IPS DF 19.7 (cell line): Measurements from ENCODE around the gene IFNAR2.
"Not testable (repeated sequence)": the region's sequence is repeated elsewhere in the genome, so short reads cannot be mapped to it uniquely, and the experiment has no call there.

Experiments
- DNase-seq: peaks from one replicate; pipeline ENCODE4 v3.0.0-alpha.2; 2013; ENCODE audit warnings: low read depth, low spot score

IFNAR2 gene

DNA sequence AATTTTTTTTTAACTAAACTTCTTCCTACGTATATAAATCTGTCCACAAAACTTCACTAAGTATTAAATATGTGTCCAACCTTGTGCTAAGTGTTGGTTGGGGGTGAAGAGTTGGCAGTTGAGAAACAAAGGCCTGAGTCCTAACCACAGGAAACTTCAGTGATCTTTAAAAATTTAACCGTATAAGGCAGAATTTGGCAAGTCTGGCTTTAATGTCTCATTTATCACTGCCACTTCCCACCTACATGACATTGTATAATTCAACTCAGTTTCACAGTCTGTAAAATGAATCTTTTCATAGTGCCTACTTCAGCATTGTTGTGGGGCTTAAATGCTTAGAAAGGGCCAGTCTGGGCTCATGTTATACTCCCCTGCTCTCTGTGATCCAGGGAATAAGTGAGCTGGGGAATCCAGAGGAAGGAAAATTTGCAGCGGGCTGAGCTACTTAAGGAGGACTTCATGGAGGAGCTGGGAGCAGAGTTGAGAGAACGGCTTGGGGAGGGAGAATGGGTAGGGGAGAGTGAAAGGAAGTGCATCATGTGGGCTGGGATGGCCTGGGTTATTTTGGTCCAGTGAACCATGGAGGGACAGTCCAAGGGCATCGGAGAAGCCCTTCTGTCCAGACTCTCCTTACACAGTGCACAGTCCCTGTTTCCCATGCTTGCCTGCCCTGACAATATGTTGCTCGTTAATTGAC lies 14.5 kb downstream of the IFNAR2 start:
- no peak for DNase-seq

DNA sequence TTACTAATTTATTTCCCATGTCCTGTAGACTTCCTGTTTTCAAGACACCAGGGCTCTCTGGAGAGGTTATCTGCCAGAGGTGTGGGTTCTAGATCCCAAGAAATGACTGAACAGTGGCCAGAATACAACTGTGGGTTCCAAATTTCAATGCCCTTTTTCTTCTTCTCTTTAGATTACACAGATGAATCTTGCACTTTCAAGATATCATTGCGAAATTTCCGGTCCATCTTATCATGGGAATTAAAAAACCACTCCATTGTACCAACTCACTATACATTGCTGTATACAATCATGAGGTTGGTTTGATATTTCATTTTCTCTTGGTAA lies 15.0 kb downstream of the IFNAR2 start:
- DNase-seq: no peak

DNA sequence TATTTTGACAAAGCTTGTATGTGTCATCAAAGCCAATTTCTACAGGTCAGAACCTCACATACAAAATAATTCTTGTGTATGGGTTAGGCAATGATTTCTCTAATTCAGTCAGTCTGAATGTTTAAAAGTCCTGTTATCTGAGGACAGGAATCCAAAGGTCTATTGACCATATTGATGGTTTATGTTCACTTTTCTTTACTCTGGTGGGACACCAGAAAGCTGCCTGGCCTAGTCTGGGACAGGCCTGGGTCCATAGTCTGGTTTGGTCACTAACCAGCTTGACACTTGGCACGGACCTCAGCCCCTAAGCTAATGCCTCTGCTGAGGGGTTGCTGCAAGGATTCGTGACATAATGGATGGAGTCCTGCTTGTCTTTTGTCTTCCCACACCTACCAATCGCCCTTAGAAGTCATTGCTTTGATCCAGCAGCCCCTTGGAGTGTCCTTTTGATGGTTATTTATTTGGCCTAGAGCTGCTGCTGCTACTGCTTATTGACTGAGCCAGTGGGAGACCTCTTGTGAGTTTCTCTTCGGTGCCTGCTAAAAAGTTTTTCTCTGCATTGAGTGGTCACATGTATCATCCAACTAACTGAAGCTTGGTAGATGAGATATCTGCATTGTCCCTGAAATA lies 15.7 kb downstream of the IFNAR2 start:
- no peak for DNase-seq

DNA sequence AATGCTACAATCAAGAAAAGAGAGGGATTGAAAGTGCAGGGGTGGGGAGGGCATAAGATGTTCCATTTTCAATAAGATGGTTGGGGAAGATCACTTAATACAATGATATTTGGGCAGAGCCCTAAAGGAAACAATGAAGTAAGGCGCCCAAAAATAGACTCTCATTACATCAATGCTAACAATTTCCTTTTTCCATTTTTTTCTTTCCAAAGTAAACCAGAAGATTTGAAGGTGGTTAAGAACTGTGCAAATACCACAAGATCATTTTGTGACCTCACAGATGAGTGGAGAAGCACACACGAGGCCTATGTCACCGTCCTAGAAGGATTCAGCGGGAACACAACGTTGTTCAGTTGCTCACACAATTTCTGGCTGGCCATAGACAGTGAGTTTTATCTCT lies 16.8 kb downstream of the IFNAR2 start:
- no peak for DNase-seq

DNA sequence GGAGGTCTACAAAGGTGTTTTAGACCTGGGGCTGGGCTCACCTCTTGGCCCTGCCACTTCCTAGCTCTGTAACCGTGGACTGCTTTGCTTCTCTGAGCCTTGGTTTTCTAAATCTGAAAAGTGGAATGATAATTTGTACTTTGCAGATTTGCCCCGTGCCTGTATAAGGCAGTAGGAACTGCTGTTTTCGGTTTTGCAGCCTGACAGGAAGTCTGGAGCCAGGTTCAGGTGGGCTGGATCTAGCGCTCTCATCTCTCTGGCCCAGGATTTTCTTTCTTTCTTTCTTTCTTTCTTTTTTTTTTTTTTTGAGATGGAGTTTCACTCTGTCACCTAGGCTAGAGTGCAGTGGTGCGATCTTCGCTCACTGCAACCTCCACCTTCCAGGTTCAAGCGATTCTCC lies 17.2 kb downstream of the IFNAR2 start:
- DNase-seq: no peak

DNA sequence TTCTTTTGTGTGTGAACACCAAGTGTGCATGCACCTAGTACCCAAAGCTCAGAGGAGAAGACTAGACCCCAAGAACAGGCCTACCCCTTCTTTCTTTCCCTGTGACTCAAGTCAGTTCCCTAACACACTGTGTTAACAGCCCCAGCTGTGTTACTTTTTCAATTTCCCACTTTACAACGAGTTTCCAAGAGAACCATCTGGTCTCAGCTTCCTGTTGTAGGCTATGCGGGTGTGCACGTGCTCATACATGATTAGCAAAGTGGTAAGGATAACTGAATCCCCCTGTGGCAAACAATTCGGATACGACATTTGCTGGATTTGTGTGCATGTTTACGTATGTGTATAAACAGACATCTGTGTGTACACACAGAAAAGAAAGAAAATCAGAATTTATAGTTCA lies 17.9 kb downstream of the IFNAR2 start:
- no peak for DNase-seq

DNA sequence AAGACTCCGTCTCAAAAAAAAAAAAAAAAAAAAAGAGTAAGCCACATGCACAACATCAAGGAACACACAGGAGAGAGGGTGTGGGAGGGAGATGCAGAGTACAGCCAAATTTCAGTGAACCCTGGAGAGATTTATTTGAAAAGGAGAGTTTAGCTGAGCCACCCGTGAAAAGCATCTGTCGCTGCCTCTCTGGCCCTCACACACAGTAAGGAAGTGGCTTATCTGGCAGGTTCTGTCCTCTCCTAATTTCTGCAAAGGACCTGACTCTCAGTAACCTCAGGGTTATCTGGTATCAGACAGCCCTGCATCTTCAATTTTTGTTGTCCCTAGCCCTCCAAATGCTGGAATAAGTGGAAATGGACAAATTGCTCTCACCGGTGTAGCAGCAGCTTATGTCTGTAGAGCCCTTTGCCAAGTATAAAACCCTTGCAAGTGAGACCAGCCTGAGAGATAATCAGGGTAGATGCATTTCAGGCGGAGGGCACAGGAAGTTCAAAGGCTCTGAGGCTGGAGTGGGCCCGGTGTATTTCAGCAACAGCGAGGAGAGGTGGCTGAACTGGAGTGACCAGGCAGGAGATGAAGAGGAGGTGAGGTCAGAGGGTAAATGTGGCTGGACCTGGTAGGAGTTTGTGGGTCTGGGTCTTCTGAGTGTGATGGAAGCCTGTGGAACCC lies 19.7 kb downstream of the IFNAR2 start:
- DNase-seq: no peak

DNA sequence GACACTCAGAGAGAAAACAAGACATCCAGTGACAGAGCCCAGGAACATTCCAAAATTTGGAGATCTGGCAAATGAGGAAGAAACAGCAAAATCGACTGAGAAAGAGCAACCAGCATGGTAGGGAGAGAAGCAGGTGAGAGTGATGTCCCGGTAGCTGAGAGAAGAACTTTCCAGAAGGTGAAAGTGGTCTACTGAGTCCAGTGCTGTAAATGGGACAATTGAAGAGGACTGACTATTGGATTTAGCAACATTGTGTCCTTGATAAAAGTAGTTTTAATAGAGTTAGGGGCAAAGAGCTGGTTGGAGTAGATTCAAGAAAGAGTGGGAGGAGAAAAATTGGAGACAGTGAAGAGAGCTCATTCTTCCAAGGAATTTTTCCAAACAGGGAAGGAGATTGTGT lies 21.4 kb downstream of the IFNAR2 start:
- no peak for DNase-seq

DNA sequence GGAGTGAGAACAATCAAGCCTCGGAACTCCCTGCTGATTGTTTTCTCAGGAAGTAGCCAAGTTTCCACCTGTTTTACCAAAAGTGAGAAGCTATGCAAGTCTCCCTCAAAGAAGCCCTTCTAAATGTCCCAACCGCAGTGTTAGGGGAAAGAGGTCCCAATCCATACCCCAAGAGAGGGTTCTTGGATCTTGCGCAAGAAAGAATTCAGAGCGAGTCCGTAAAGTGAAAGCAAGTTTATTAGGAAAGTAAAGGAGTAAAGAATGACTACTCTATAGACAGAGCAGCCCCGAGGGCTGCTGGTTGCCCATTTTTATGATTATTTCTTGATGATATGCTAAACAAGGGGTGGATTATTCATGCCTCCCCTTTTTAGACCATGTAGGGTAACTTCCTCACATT lies 23.6 kb downstream of the IFNAR2 start:
- DNase-seq: not testable (repeated sequence)

DNA sequence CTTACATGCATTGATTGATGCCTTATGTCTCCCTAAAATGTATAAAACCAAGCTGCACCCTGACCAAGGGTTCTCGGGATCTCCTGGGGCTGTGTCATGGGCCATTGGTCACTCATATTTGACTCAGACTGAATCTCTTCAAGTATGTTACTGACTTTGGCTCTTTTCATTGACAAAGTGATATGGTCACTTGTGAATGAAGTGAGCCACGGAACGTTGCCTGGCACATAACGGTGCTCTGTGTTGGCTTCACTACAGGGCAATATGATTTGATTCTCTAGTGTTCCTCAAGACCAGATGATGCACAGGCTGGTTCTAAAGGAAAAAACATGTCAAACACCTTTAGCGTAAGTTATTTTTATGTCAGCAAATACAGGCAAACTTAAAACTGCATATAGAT lies 25.0 kb downstream of the IFNAR2 start:
- DNase-seq: no peak

DNA sequence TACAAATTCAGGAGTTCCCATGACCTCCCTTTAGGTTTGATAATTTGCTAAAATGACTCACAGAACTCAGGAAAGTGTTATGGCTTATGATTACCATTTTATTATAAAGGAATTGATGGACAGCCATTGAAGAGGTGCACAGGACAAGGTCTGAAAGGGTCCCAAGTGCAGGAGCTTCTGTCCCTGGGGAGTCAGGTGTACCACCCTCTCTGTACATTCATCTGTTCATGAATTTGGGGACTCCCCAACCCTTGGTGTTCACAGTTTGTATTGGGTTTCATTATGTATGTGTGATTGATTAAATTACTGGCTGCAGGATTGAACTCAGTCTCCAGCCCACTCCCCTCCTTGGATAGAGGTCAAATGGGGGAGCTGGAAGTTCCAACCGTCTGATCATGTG lies 25.7 kb downstream of the IFNAR2 start:
- no peak for DNase-seq

DNA sequence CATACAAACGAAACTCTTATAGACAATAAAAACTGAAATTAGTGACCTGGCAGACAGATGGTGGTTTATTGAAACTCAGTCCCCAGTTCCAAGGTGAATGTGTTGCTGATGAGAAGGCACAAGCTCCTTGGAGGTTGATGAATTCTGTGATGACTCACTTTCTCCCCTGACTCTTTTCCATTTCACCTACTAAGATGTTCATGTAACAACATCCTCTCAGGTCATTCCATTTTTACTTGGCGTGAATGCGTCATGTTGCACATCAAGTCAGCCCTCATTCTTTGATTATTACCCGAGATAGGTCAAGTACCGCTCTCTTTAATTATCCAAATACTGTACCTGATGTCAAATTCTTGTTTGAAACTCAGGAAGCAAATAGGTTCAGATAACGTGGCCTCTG lies 26.3 kb downstream of the IFNAR2 start:
- DNase-seq: no peak

DNA sequence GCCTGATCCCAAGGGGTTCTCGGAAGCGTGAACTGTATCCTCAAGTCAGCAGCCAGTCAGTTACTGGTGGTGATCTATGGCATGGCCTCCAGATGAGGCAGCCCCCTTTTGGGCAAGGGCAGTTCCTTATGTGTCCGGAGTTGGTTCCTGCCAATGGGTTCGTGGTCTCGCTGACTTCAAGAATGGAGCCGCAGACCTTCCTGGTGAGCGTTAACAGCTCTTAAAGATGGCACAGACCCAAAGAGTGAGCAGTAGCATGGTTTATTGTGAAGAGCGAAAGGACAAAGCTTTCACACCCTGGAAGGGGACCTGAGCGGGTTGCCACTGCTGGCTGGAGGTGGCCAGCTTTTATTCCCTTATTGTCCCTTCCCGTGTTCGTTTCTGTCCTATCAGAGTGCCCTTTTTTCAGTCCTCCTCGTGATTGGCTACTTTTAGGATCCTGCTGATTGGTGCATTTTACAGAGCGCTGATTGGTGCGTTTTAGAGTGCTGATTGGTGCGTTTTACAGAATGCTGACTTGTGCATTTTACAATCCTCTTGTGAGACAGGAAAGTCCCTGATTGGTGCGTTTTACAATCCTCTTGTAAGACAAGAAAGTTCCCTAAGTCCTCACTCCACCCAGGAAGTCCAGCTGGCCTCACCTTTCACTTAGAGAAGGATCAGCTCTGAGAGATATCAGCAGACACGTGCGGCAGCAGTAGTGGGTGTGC lies 27.5 kb downstream of the IFNAR2 start:
- DNase-seq: no peak

DNA sequence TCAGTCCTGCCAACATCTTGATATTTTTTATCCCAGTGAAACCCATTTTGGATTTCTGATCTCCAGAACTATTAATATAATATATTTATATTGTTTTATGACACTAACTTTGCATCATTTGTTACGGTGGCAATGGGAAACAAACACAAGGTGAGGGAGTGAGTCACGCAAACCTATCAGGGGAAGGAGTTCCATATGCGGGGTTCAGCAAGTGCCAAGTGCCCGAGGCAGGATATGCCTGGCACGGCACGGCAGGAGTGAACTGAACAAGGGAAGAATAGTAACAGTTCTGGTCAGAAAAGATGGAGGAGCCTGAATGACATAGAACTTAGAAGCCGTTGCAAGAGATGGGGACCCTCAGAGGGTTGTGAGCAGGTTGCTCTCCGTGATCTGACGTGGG lies 28.7 kb downstream of the IFNAR2 start:
- no peak for DNase-seq

DNA sequence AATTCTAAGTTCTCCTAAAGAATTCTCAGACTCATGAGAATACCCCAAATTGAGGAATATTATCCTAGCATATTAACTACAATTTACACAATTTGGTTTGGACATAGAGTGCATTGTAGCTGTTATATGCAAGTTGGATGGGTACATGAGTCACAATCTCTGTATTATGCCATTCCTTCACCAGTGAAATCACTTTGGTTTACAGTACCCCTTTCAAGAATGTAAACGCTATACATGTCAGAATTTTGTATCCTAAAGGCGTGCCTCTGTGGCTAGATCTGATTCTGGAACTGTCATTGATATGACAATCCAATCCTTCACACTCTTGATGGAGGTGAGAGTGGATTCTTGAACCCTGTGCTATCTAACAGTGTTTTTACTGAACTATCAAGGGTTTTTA lies 29.7 kb downstream of the IFNAR2 start:
- no peak for DNase-seq

DNA sequence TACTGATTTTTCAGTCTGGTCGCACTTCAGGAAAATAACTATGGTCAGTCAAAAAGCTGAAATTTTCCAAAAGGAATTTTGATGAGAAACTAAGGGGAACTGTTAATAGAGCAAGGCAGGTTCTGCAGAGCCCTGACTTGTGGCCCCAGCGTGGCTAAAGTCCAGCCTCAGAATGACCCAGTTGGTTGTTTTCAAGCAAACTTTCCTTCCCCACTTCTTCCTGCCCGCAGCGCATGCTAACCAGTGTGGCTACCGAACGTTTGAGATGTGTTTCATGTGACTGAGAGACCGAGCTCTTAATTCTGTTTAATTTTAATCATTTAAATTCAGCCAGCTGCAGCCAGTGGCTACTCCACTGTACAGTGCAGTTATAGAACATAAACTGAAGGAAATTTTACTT lies 30.3 kb downstream of the IFNAR2 start:
- no peak for DNase-seq

DNA sequence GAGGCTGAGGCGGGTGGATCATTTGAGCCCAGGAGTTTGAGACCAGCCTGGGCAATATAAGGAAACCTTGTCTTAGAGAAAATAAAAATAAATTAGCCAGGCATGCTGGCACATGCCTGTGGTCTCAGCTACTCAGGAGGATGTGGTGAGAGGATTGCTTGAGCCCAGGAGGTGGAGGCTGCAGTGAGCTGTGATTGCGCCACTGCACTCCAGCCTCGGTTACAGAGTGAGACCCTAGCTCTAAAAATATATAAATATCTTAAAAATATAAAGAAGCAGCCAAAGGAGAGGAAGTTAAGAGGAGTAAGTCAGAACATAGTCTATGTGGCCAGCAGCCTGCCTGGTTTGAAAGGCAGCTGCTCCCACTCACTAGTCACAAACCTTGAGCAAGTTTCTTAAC lies 31.9 kb downstream of the IFNAR2 start:
- DNase-seq: no peak

DNA sequence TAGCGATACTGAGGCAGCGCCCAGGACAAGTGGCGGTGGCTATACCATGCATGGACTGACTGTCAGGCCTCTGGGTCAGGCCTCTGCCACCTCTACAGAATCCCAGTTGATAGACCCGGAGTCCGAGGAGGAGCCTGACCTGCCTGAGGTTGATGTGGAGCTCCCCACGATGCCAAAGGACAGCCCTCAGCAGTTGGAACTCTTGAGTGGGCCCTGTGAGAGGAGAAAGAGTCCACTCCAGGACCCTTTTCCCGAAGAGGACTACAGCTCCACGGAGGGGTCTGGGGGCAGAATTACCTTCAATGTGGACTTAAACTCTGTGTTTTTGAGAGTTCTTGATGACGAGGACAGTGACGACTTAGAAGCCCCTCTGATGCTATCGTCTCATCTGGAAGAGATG lies 33.2 kb downstream of the IFNAR2 start:
- DNase-seq: no peak

DNA sequence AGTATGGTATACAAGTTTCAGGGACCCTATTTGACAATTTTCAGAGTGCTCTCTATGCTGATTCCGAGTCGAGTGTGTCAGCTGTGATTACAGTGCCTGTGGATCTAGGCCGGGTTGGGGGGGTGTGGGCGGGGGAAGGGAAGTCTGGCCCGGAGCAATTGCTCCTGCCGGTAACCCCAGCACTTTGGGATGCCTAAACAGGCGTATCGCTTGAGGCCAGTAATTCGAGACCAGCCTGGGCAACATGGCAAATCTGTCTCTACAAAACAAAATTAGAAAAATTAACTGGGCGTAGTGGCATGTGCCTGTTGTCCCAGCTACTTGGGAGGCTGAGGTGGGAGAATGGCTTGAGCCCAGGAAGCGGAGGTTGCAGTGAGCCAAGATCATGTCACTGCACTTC lies 34.8 kb downstream of the IFNAR2 start:
- no peak for DNase-seq

DNA sequence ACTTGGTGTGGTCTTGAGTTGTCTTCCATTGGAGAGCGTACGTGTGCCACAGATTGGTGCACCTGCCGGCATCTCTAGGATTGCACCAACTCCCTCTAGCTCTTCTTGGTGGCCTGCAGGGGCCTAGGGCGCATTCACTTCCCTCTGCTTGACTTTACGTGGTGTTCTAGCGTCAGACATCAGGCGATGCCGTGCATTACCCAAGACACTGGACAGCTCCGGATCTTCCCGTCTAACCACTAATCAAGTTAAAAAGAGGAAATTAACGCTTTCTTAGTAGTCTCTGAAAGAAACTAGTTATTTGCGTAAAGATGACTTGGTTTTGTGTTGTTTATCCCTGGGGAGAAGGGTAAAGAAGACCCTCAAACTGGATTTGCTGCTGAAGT lies 35.9 kb downstream of the IFNAR2 start:
- no peak for DNase-seq

DNA sequence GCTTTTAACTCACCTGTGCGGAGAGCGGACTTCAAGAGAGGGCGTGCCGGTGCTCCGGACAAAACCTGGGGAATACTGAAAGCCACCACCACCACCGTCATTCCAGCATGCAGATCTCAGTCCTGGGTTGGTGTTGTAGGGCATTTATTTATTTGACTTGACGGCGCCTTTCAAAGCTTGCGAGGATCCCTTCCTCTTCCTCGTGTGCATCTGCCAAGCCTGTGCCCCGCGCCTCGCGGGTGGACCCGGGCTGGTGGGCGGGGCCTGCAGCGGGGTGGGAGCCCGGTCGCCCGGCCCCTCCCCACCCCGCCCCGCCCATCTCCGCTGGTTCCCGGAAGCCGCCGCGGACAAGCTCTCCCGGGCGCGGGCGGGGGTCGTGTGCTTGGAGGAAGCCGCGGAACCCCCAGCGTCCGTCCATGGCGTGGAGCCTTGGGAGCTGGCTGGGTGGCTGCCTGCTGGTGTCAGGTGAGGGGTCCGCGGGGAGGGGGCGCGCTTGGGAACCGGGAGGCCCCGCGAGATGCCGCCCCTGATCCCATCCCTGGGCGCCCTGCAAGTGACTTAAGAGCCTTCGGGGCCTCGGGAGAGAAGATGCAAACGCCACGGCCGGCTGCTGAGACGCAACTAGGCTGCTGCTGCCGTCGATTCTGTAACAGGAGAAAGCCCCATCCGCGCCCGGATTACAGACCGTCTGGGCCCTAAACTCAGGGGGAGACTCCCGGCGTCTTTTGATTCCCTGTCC lies 36.5 kb downstream of the IFNAR2 start, which contains the start of gene IL10RB:
TSS of gene IL10RB (plus strand) at position 318 of the 739 bp plus-strand sequence. CDS start at position 417, 99 bp downstream.
- DNase-seq: no peak

DNA sequence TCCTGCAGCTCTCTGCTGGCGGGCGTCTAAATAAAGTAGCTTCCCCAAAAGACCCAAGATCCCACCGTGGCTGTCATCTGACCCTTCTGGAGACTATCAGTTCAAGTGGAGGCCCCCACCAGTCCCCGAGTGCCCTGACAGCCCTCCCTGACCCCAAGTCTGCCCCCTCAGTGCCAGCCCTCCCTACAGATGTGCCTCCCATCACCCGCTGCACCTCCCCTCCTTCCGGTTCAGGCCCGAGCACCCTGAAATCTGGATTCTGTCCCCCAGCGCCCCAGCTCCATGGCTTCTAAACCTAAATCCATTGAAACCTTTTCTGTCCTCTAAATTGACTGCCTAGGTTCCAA lies 37.0 kb downstream of the IFNAR2 start:
- DNase-seq: no peak
